HG02610 (cell line): Measurements from ENCODE around the gene GCNT2.
A peak's percentile ranks its signal among the peaks of the same experiment; 100 is the strongest.
"Not testable (repeated sequence)": the region's sequence is repeated elsewhere in the genome, so short reads cannot be mapped to it uniquely, and the experiment has no call there.

Experiments
- ATAC-seq: cut with Tn5 transposase; IDR thresholded peaks from one replicate; pipeline ENCODE4 v1.9.1; 2021; ENCODE audit warnings: mild to moderate bottlenecking, moderate library complexity; ENCODE audit not compliant: unreplicated experiment

Gene GCNT2

DNA sequence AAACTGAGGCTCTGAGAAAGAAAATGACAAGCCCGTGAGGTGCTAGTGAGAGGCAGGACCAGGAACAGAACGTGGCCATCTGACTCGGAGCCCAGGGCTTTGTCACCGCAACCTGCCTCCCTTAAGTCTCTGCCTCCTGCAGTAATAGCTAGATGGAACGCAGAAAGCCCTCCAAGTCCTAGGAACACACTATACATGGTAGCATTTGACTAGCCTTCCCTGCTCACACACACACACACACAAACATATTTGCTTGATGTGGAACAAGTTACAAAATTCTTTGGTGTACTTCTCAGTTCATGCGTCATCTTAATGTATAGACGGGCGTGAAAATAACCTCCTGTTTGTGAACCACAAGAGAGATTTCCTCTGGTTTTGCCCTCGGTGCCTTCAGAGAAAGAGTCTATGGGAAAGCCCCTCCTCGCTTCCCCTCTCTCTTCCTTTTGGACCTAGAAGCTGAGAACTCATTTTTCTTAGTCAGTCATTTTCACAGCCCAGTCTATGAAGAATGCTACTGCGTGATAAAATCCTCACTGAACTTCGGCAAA lies 134.4 kb downstream of the GCNT2 start:
- peak; percentile 71 for ATAC-seq

GRCh38 chr6:10658910-10659698 lies 138.0 kb downstream of the GCNT2 start:
- ATAC-seq = no peak

DNA sequence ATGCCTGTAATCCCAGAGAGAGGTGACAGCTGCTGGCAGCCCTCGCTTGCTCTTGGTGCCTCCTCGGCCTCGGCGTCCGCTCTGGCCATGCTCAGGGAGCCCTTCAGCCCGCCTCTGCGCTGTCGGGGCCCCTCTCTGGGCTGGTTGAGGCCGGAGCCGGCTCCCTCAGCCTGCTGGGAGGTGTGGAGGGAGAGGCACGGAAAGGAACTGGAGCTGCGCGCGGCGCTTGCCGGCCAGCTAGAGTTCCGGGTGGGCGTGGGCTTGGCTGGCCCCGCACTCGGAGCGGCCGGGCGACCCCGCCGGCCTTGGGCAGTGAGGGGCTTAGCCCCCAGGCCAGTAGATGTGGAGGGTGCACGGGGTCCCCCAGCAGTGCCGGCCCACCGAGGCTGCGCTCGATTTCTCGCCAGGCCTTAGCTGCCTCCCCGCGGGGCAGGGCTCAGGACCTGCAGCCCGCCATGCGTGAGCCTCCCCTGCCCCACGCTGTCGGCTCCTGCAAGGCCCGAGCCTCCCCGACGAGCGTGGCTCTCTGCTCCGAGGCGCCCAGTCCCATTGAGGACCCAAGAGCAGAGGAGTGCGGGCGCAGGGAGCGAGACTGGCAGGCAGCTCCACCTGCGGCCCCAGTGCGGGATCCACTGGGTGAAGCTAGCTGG lies 138.7 kb downstream of the GCNT2 start:
- peak; percentile 52 for ATAC-seq

GRCh38 chr6:10660431-10661191 lies 139.5 kb downstream of the GCNT2 start:
- ATAC-seq = not testable (repeated sequence)

DNA sequence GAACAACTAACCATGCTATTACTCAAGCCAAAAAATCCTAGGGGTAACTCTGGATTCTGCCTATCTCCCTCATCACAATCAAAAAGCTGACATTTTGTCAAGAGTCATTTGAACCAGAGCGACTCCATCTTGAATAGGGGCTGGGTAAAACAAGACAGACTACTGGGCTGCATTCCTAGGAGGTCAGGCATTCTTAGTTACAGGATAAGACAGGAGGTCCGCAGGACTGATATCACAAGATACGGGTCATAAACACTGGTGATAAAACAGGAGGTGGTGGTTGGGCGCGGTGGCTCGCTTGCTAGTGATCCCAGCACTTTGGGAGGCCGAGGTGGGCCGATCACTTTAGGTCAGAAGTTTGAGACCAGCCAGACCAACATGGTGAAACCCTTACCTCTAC lies 141.1 kb downstream of the GCNT2 start:
- ATAC-seq = no peak

- no peak for ATAC-seq
Measured at GRCh38 chr6:10662742-10663141, 141.6 kb downstream of the GCNT2 start.

GRCh38 chr6:10665595-10665994 lies 144.4 kb downstream of the GCNT2 start:
- not testable (repeated sequence) for ATAC-seq

DNA sequence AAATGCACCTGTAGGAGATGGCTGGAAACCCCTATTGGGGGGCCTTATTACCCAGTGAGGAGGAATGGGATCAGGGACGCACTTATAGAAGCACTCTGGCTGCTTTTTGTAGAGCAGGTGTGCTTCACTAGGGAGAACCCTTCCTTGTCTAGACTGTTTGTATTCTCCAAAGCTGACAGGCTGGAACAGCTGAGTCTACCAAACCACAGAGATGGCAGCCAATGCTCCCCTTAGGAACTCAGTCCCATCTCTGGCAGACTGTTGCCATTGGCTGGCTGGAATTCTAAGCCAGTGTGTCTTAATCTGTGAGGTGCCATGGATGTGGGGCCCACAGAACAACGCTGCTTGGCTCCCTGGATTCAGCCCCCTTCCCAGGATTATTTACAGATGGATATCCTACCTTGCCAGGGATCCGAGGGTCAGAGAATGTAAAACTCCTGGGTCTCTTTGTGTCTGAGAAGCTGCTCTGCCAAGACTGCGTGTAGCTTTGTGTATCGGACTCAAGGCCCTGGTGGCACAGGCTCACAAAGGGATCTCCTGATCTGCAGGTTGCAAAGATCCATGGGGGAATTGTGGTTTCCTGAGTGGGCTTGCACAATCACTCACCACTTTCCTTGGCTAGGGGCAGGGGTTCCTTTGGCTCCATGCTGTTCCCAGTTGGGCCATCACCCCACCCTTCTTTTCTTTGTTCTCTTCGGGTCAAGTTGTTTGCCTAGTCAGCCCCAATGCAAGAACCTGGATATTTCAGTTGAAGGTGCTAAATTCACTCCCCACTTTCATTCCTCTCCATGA lies 147.2 kb downstream of the GCNT2 start:
- no peak for ATAC-seq

GRCh38 chr6:10676403-10676802 lies 155.3 kb downstream of the GCNT2 start:
- no peak for ATAC-seq

DNA sequence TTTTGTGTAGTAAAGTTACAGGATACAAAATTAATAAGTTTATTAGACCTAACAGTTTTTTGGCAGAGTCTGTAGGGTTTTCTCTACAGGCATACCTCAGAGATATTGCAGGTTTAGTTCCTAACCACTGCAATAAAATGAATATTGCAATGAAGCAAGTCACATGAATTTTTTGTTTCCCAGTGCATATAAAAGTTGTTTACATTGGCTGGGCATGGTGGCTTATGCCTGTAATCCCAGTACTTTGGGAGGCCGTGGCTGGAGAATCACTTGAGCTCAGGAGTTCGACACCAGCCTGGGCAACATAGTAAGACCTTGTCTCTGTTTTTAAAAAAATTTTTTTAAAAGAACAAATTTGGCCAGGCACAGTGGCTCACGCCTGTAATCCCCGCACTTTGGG lies 157.3 kb downstream of the GCNT2 start:
- no peak for ATAC-seq
